SK-N-SH (cell line): Measurements from ENCODE around the gene BFSP2. TPM values are rescaled to one million over a fixed set of nuclear protein-coding genes. Genes with fewer than 3 reads are reported as not detected.

Experiments used
- CTCF ChIA-PET: fragments of 300-600, 350-600 bp; formaldehyde crosslinking; extraction: SDS; loops from one replicate; lab custom pipeline; 2021; lab: Yijun Ruan, JAX
- POLR2A ChIA-PET: fragments of 350-600 bp; sonication (Branson Sonifier 250); formaldehyde crosslinking; extraction: SDS; loops from one replicate; lab custom pipeline; 2020; ENCODE audit warnings: antibody characterized with exemption, inconsistent platforms; lab: Yijun Ruan, JAX
- DNase-seq: peaks from one replicate; pipeline ENCODE4 v3.0.0; 2012
- H2AFZ ChIP-seq: fragments of 200-600 bp; sonication (generic); 2 replicates; pipeline ENCODE4 v1.8.1; 2016; ENCODE audit warnings: antibody characterized with exemption, mild to moderate bottlenecking, low read depth
- H3F3A ChIP-seq: fragments of 200-600 bp; sonication (generic); replicated peaks from 2 replicates; pipeline ENCODE3; 2016; ENCODE audit warnings: antibody characterized with exemption, mild to moderate bottlenecking; ENCODE audit not compliant: insufficient read depth
- H3K27ac ChIP-seq, 2 experiments: fragments of 200-500 bp in 1 of 2; fragments of 200-600 bp in 1 of 2; sonication (Bioruptor generic) in 1 of 2; sonication (generic), shearing (Covaris generic) in 1 of 2; 2 replicates each; pipeline versions ENCODE4 v1.5.1 to v1.6.1; 2014 to 2016; ENCODE audit warnings: low read depth in 2 of 2, inconsistent platforms in 1 of 2, low read length in 1 of 2, mild to moderate bottlenecking in 1 of 2, mixed read lengths in 1 of 2
- H3K27me3 ChIP-seq: fragments of 200-600 bp; sonication (generic), shearing (Covaris generic); 2 replicates; pipeline ENCODE4 v1.6.1; 2016; ENCODE audit warnings: mixed run types; ENCODE audit not compliant: insufficient read depth
- H3K36me3 ChIP-seq, 2 experiments: fragments of 200-500 bp in 1 of 2; fragments of 200-600 bp in 1 of 2; sonication (Bioruptor generic) in 1 of 2; sonication (generic) in 1 of 2; replicated peaks in 1 of 2; 2 replicates each; pipeline versions ENCODE3 to v1.5.1; 2014 to 2016; ENCODE audit warnings: low read length in 1 of 2, mild to moderate bottlenecking in 1 of 2; ENCODE audit not compliant: insufficient read depth in 2 of 2, control insufficient read depth in 1 of 2
- H3K4me1 ChIP-seq, 2 experiments: fragments of 200-500 bp in 1 of 2; fragments of 200-600 bp in 1 of 2; sonication (Bioruptor generic) in 1 of 2; sonication (generic), shearing (Covaris generic) in 1 of 2; 2 replicates each; pipeline versions ENCODE4 v1.5.1 to v1.6.1; 2014 to 2016; ENCODE audit warnings: low read depth in 1 of 2, low read length in 1 of 2, mixed run types in 1 of 2; ENCODE audit not compliant: insufficient read depth in 2 of 2, control insufficient read depth in 1 of 2
- H3K4me2 ChIP-seq: fragments of 200-600 bp; sonication (generic), shearing (Covaris generic); 2 replicates; pipeline ENCODE4 v1.6.1; 2017; ENCODE audit warnings: mixed run types
- H3K4me3 ChIP-seq, 2 experiments: fragments of 200-500 bp in 1 of 2; fragments of 200-600 bp in 1 of 2; sonication (Bioruptor generic) in 1 of 2; sonication (generic), shearing (Covaris generic) in 1 of 2; 2 replicates each; pipeline versions ENCODE4 v1.5.1 to v1.8.1; 2014 to 2016; ENCODE audit warnings: low read depth in 2 of 2, inconsistent platforms in 1 of 2, low read length in 1 of 2, mild to moderate bottlenecking in 1 of 2, mixed read lengths in 1 of 2, moderate library complexity in 1 of 2
- H3K79me2 ChIP-seq: fragments of 200-600 bp; sonication (generic); 2 replicates; pipeline ENCODE4 v1.8.1; 2017; ENCODE audit warnings: mild to moderate bottlenecking; ENCODE audit not compliant: insufficient read depth
- H3K9ac ChIP-seq: fragments of 200-600 bp; sonication (generic); 2 replicates; pipeline ENCODE4 v1.6.1; 2017; ENCODE audit warnings: mixed run types
- H3K9me2 ChIP-seq: fragments of 200-600 bp; sonication (generic); 2 replicates; pipeline ENCODE4 v1.6.1; 2017; ENCODE audit warnings: mixed run types
- H3K9me3 ChIP-seq: fragments of 200-600 bp; sonication (generic); 2 replicates; pipeline ENCODE4 v1.6.1; 2017; ENCODE audit warnings: mixed run types, mild to moderate bottlenecking, moderate library complexity
- H4K20me1 ChIP-seq: fragments of 200-600 bp; sonication (generic); 2 replicates; pipeline ENCODE4 v1.6.1; 2017; ENCODE audit warnings: mild to moderate bottlenecking, mixed run types; ENCODE audit not compliant: insufficient read depth
- CHD2 ChIP-seq: fragments of 150-350 bp; IDR thresholded peaks from 2 replicates; pipeline ENCODE4 v1.6.1; 2018; ENCODE audit warnings: low read length; ENCODE audit not compliant: partially characterized antibody
- ELF1 ChIP-seq: IDR thresholded peaks from 2 replicates; pipeline ENCODE4 v1.4.0; 2012
- EP300 ChIP-seq, 2 experiments: IDR thresholded peaks; 2 replicates each; pipeline versions ENCODE4 v1.4.0 to v1.6.1; 2012; ENCODE audit warnings: borderline replicate concordance in 1 of 2, low read depth in 1 of 2, low read length in 1 of 2
- EZH2phosphoT487 ChIP-seq: fragments of 200-600 bp; sonication (generic); IDR thresholded peaks from 2 replicates; pipeline ENCODE4 v1.6.1; 2017; ENCODE audit warnings: low read depth, mixed run types, mild to moderate bottlenecking, antibody characterized with exemption, moderate library complexity, borderline replicate concordance
- FOSL2 ChIP-seq: IDR thresholded peaks from 2 replicates; pipeline ENCODE4 v1.4.0; 2012; ENCODE audit warnings: low read depth, mild to moderate bottlenecking, moderate library complexity, borderline replicate concordance
- FOXM1 ChIP-seq: IDR thresholded peaks from 2 replicates; pipeline ENCODE4 v1.4.0; 2012; ENCODE audit warnings: low read depth, mild to moderate bottlenecking
- GATA2 ChIP-seq: sonication (generic); formaldehyde crosslinking; IDR thresholded peaks from 2 replicates; pipeline ENCODE4 v1.5.0; 2020; ENCODE audit warnings: mild to moderate bottlenecking, missing genetic modification reagents
- NFIC ChIP-seq: IDR thresholded peaks from 2 replicates; pipeline ENCODE4 v1.4.0; 2012; ENCODE audit warnings: borderline replicate concordance
- POLR2AphosphoS5 ChIP-seq: IDR thresholded peaks from 2 replicates; pipeline ENCODE4 v1.6.1; 2012; ENCODE audit warnings: low read depth, low read length
- RAD21 ChIP-seq: IDR thresholded peaks from 2 replicates; pipeline ENCODE4 v1.6.1; 2012; ENCODE audit warnings: mild to moderate bottlenecking, low read length
- REST ChIP-seq: IDR thresholded peaks from 2 replicates; pipeline ENCODE4 v1.6.1; 2012; ENCODE audit warnings: mild to moderate bottlenecking, low read depth, low read length, moderate library complexity
- RFX5 ChIP-seq: IDR thresholded peaks from 2 replicates; pipeline ENCODE4 v1.6.1; 2012; ENCODE audit warnings: mild to moderate bottlenecking, improper control_type of control experiment, low read length
- RXRA ChIP-seq: IDR thresholded peaks from 2 replicates; pipeline ENCODE4 v1.4.0; 2012; ENCODE audit warnings: low read depth, mild to moderate bottlenecking, borderline replicate concordance
- SIN3A ChIP-seq: IDR thresholded peaks from 2 replicates; pipeline ENCODE4 v1.6.1; 2012; ENCODE audit warnings: low read depth, mild to moderate bottlenecking, low read length, moderate library complexity, borderline replicate concordance
- SMC3 ChIP-seq: IDR thresholded peaks from 2 replicates; pipeline ENCODE4 v1.6.1; 2012; ENCODE audit warnings: low read depth, low read length, improper control_type of control experiment
- TAF1 ChIP-seq: IDR thresholded peaks from 2 replicates; pipeline ENCODE4 v1.6.1; 2012; ENCODE audit warnings: low read depth, mild to moderate bottlenecking, low read length, moderate library complexity, borderline replicate concordance
- WGBS: methylation state at CpG from one replicate; pipeline ENCODE4 v1.1.6; 2017; ENCODE audit warnings: low lambda C conversion rate; 5-methylcytosine and 5-hydroxymethylcytosine counted together
- polyA plus RNA-seq, 3 experiments: library from polyadenylated mRNA; depleted of rRNA; stranded (reverse); fragments of >200 nt; gene quantifications; 2 replicates each; pipeline ENCODE4 v1.2.3, GENCODE V29; 2012
- TF ChIP-seq, protein P1 (sequence below): IDR thresholded peaks from 2 replicates; pipeline ENCODE4; 2012
- TF ChIP-seq, protein P2 (sequence below): fragments of 150-350 bp; IDR thresholded peaks from 2 replicates; pipeline ENCODE4 v1.6.1; 2016; ENCODE audit warnings: mild to moderate bottlenecking, low read depth, low read length

Gene BFSP2
- polyA plus RNA-seq, 1 of the 3 experiments (the other 2 are of a cell fraction) = not detected

GRCh38 chr3:133374708-133375402 lies 25.0 kb upstream of the BFSP2 start (continued):
- TF ChIP-seq GATA2 (CRISPR knock-in tag) (no peak), CHD2 (no peak), FOSL2 (peak; percentile 22; the same call in 1 of the 2 replicates), EP300 (IDR thresholded peaks at IDR 0.05; ENCODE audit: borderline replicate concordance in 1 of 2, low read depth in 1 of 2, low read length in 1 of 2) (peak in 1 of 2 experiments; percentile 21; a peak in 1 of 4 replicates)

DNA sequence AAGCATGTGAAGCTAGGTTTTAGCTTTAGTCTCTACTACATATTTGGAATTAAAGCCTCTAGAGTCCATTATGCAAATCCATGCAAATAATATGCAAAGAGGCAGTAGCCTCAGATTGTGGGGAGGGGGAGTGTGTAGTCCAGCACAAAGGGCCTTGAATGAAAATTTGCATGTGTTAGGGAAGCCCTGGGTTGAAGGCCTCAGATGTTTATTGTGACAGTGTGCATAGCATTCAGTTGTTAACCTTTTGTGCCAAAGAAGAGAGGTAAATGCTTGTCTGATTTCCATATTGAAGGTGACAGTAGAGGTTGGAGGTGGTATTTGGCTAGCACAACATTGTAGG lies 24.5 kb upstream of the BFSP2 start:
- no peak for DNase-seq
- no peak overlapping the region for H3K4me3 ChIP-seq
- H3K9me3 ChIP-seq = no peaks in the 10 kb centered on the region
- H3K79me2 ChIP-seq = no peaks in the 10 kb centered on the region
- no peak overlapping the region for H3K4me2 ChIP-seq
- H3K9ac ChIP-seq = no peak overlapping the region
- no peaks in the 10 kb centered on the region for H3K27me3 ChIP-seq
- H3K27ac ChIP-seq = no peak overlapping the region
- no peak for TF ChIP-seq ELF1
- no peak for TF ChIP-seq EP300 (IDR thresholded peaks at IDR 0.05; ENCODE audit: borderline replicate concordance in 1 of 2, low read depth in 1 of 2, low read length in 1 of 2)
- TF ChIP-seq TAF1 = no peak
- TF ChIP-seq RFX5 = no peak
- H3F3A ChIP-seq = no peaks in the 10 kb centered on the region
- ChIA-PET POLR2A (no interaction called here), CTCF (interaction anchor here (0.6 to 7.8 kb wide), 5 partner anchors 9 to 829 kb away, joined by 3 to 81 read pairs (median 4); no protein-coding TSS in a partner anchor)
- H3K4me1 ChIP-seq = peaks cover 17 to 25% of the 10 kb centered on the region in 2 experiments; a peak in 2 of 4 replicates
- H3K9me2 ChIP-seq = no peaks in the 10 kb centered on the region
- no peak overlapping the region for H2AFZ ChIP-seq
- no peaks in the 10 kb centered on the region for H3K36me3 ChIP-seq
- H4K20me1 ChIP-seq = no peaks in the 10 kb centered on the region

DNA sequence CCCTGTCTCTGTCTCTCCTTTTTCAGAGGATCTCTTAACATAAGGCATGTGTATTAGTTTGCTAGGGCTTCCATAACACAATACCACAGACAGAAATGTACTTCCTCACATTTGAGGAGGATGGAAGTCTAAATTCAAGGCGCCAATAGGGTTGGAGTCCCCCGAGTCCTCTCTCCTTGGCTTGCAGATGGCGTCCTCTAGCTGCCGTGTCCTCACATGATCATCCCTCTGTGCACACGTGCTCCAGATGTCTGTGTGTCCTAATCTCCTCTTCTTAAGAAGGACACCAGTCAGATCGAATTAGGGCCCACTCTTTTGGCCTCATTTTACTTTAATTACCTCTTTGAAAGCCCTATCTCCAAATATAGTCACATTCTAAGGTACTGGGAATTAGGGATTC lies 23.0 kb upstream of the BFSP2 start:
- Histone ChIP-seq H3F3A (no peaks in the 10 kb centered on the region), H3K4me1 (peaks cover 25 to 27% of the 10 kb centered on the region in 2 experiments; a peak in 2 of 4 replicates), H2AFZ (no peak overlapping the region), H3K79me2 (no peaks in the 10 kb centered on the region), H4K20me1 (no peaks in the 10 kb centered on the region), H3K27ac (peak overlapping the region in 1 of 2 experiments; percentile 47; a peak in 1 of 4 replicates), H3K27me3 (no peaks in the 10 kb centered on the region), H3K9me3 (no peaks in the 10 kb centered on the region), H3K9me2 (no peaks in the 10 kb centered on the region), H3K9ac (no peak overlapping the region), H3K36me3 (no peaks in the 10 kb centered on the region), H3K4me2 (no peak overlapping the region), H3K4me3 (no peak overlapping the region)
- POLR2A ChIA-PET = no interaction called here
- no peak for DNase-seq
- CTCF ChIA-PET = interaction anchor here (0.7 to 7.8 kb wide), 19 partner anchors 8 to 650 kb away, joined by 3 to 81 read pairs (median 3); no protein-coding TSS in a partner anchor
- WGBS = 87% methylated on average over 6 of the region's 6 CpGs
- TF ChIP-seq FOSL2 (no peak), RAD21 (peak; percentile 60), FOXM1 (no peak), SMC3 (peak; percentile 32; the same call in 1 of the 2 replicates), RXRA (no peak), EZH2phosphoT487 (no peak), CHD2 (no peak), NFIC (no peak), REST (no peak), SIN3A (no peak), EP300 (IDR thresholded peaks at IDR 0.05; ENCODE audit: borderline replicate concordance in 1 of 2, low read depth in 1 of 2, low read length in 1 of 2) (no peak), POLR2AphosphoS5 (no peak)
- TF ChIP-seq, protein P1, sequence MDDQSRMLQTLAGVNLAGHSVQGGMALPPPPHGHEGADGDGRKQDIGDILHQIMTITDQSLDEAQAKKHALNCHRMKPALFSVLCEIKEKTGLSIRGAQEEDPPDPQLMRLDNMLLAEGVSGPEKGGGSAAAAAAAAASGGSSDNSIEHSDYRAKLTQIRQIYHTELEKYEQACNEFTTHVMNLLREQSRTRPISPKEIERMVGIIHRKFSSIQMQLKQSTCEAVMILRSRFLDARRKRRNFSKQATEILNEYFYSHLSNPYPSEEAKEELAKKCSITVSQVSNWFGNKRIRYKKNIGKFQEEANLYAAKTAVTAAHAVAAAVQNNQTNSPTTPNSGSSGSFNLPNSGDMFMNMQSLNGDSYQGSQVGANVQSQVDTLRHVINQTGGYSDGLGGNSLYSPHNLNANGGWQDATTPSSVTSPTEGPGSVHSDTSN = no peak
- TF ChIP-seq, protein P2, sequence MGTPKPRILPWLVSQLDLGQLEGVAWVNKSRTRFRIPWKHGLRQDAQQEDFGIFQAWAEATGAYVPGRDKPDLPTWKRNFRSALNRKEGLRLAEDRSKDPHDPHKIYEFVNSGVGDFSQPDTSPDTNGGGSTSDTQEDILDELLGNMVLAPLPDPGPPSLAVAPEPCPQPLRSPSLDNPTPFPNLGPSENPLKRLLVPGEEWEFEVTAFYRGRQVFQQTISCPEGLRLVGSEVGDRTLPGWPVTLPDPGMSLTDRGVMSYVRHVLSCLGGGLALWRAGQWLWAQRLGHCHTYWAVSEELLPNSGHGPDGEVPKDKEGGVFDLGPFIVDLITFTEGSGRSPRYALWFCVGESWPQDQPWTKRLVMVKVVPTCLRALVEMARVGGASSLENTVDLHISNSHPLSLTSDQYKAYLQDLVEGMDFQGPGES = no peak
